Colon (tissue), 2 donors: Measurements from ENCODE around the gene SQSTM1.

Source experiments
- FAIRE-seq: peaks from 2 replicates; lab custom pipeline; 2012; peaks lifted over from hg19 to GRCh38; lab: Jason Lieb, UNC
- donor health status: control.
- donor health status: control.

Gene SQSTM1

GRCh38 chr5:179806250-179807048 is 14.3 kb upstream of the SQSTM1 start, which contains the start of gene MGAT4B:
Gene MGAT4B, minus strand, starts transcription at chr5:179806866. Its CDS starts 283 bp downstream, at chr5:179806583.
- no peak for FAIRE-seq

DNA sequence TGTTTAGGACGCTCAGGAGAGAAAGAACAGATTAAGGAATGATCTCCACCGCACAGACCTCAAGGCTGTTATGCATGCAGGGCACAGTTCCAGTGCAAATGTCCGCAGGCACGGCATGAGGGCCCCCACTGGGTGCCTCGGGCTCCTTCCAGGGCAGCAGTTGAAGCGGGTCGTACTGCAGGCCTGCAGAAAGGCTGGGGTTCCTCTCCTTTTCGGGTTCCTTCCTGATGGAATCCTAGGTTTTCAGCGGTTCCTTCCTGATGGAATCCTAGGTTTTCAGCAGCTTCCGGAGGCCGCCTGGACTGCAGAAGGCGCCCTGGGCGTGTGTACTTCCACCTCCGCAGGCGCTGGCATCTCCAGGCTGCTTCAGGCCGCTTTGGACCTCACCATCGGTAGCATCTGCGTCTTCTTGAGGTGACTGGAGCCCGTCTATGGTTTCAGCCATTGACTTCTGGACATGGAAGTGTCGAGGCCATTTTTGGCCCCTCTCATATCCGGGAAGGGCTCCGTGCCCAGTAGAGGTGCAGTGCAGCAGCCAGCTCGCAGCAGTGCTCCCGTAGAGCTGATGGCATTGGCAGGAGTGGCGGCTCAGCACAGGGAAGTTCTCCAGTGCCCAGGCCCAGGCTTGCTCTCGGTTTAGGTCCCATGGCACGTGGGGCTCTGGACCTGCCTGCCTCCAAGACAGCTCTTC is 8.4 kb upstream of the SQSTM1 start:
- FAIRE-seq: no peak

DNA sequence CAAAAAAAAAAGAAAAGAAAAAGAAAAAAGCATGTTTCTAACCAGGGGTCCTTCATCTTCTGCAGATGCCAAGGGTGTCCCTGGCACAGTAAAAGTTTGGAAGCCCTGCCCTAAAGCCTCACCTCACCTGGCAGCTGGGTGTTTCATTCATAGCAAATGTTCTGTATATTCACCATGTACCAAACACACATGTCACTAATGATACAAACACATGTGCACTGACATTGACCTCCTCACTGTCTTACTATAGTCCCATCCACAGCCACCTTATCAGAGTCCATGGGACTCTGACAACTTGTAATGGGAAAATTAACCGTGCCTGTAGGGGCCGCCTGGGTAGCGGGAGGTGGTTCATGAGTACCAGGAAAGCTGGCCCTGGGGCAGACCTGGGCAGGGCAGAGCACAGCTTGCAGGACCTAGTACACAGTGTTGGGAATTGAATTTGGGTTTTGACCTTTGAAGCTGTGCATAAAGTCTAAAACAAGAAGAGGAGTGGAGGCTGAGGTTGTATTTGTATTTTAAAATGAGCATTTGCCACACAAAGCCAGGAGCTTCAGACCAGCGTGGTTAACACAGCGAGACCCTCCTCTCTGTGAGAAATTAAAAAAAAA is 7.6 kb upstream of the SQSTM1 start:
- no peak for FAIRE-seq

DNA sequence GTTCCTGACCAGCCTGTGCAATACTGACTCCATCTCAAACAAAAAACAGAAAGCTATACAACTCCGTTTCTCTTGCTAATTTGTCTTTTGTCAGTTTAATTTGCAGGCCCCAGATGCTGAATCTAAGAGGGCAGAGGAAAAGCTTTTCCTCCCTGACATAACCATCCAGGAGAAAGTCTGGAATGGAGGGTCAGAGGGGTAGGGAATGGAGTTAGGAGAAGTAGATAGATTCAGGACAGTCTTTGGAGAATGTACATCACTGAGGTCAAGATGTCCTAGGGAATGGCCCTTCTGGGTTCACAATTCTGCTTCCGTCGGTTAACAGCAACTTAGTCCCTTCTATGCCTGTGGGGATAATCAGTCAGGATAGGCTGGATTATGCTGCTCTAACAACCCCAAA is 6.6 kb upstream of the SQSTM1 start:
- no peak for FAIRE-seq

DNA sequence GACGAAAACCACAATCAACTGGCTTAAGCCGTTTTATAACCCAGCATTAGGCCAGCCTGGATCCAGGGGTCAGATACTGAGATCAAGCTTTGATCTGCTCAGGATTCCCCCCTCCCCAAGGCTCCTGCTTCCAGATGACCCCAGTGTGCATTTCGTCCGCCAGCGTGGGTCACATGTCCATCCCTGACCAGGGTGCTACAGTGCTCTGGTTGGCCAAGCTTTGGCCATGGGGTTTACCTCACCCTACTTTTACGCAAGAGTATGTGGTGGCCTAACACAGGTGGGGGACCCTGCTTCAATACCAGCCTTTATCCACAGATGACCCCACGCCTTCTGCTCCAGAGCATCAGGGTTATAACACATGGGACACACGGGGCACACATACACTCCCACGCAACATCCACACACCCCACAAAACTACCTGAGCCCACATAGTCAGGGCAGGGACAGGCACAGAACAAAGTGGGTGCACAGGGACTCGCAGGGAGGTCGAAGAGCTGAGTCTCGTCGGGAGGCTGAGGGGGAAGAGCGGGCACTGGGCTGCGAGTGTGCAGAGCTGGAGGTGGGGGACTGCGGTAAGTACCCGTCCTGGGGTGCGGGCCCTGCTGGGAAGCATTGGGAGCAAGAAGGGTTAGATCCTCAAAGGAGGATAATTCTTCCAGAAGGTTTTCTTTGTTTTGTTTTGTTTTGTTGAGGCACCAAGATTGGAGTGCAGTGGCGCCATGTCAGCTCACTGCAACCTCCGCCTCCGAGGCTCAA is 5.0 kb upstream of the SQSTM1 start:
- no peak for FAIRE-seq

DNA sequence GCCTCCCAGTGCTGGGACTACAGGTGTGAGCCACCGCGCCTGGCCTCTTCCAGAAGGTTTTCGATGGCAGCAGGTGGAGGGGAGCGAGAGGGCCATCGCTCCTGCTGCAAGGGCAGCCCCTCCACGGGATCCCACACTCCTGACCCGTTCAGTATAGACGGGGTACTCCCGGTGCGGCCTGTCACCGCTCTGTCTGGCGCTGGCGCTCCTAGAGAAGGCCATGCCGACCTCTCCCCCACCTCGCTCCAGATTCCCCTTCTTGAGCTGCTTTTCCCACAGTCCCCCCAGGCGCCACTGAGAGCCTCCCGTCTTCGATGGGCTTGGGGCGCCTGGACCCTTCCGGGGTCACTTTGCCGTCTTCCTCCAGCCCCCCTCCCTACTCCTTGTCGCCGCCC is 4.3 kb upstream of the SQSTM1 start:
- FAIRE-seq: no peak

GRCh38 chr5:179816796-179817469 is 3.8 kb upstream of the SQSTM1 start:
- no peak for FAIRE-seq

DNA sequence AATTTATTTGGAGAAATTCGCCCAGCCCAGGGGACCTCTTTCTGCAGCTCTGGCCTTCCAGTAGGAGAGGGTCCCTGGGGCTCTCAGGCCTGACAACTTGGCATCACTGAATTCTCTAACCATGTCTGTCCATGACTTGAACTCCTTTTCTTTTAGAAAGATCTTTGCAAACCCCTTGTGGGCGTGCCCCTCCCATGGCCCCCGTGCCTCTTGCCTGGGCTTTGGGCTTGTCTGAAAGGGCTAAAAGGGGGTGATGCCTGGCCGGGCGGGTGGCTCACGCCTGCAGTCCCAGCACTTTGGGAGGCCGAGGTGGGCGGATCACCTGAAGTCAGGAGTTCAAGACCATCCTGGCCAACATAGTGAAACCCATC is 3.2 kb upstream of the SQSTM1 start:
- no peak for FAIRE-seq

GRCh38 chr5:179817890-179818745 is 2.6 kb upstream of the SQSTM1 start:
- FAIRE-seq: no peak

DNA sequence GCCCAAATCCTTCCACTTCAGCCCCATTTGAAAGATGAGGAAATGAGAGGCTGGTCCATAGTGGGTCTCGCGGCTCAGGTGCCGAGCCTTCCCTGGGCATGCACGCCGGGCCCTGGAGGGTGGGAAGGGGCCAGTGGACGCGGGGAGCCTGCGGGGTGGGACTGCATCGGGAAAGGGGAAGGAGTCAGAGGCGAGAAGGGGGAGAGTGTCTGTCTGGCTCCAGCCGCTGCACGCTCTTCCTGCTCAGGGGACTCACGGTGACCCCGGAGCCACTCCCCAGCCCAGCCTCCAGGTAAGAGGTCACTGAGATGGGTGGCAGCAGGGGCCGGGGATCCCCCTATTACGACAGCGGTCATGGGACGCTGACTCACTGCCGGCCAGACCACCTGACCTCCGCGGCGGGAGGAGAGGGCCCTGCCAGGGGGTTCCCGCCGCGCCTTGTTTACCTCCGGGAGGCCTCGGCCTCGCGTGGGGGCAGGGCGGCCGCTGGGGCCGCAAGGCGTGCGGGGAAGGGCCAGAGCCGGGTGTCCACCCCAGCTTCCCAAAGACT is 1.9 kb upstream of the SQSTM1 start:
- FAIRE-seq: no peak

DNA sequence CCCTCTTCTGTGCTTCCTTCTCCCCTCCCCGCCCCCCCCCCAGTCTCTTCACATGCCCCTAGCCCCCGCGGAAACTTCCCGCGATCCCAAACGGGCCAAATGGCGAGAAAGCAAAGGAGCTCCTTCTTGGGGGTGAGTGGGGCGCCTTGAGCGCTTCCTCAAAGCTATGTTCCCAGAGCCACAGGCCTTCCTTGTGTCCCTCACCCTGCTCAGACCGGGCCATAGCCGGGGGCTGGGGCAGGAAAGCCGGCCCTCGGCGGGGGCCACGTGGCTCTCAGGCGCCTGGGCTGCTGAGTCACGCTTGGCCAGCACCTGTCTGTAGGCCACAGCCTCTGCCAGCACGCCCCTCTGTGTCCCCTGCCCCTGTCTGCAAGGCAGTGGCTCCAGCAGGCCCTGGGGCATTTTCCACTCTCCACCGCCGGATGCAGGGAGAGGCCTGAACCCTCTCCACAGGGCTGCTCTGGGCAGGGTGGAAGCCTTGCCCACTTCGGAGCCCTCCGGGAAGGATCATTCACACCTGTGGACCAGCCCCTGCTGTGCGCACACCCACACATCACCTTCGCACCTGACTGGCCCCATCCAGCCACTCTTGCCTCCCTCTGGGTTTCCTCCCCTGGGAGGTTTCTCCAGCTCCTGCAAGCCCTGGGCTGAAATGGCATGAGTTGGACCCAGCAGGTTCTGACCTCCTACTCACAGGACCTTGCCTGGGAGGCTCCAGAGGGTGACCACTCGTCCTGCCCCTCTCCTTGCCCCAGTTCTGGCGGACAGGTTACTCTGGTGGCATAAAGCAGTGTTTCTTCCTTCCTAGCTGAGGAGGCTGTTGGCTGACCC is 1.2 kb upstream of the SQSTM1 start:
- no peak for FAIRE-seq

DNA sequence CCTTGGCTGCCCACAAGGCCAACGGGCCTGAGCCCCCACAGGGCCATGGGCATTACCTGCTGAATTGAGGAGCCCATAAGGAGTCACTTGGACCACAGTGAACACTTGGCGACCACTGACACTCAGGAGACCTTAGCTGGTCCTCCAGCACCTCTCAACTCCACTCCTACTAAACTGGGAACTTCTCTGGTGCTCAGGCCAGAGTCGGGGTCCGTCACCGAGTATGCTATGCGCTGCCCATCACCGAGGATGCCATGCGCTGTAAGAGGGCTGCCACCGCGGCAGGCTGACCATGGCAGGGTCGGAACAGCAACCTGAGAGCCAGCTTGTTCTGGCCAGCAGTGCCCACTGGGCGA is 600 bp upstream of the SQSTM1 start:
- no peak for FAIRE-seq

DNA sequence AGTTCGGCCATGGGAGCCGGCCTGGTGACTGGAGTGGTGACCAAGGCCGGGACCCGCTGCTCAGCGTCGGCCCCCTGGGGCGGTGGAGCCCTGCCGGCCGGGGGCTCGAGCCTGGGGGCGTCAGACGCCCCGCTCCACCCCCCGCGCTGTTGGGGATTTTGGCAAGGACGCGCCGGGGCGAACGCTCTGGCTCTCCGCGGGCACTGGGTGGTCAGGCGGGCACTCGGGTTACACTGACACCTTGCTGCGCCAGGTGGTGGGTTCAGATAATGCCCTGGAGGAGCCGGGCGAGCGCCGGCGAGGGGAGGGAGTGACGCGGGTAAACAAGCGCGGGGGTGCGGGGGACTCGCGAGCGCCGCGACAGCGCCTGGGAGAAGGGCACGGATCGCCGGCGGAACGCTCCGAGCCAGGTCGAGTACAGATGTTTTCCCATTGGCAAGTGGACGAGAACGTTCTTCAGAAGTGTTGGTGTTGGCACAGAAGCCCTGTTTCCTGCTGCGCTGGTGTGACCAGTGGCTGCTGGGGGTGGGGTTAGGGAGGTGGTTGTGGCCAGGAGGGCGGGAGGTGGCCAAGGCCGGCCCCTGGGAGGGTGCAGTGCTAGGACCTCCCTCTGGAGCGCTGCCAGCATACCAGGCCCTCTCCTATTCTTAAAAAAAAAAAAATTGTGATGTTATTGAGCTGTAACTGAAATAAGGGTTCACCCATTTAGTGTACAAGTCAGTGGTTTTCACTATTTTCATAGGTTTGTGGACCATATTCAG is 773 bp downstream of the SQSTM1 start:
- no peak for FAIRE-seq

- no peak for FAIRE-seq
Measured at GRCh38 chr5:179822059-179822432, 1.3 kb downstream of the SQSTM1 start.

GRCh38 chr5:179822444-179822990 is 1.8 kb downstream of the SQSTM1 start:
- FAIRE-seq: no peak

DNA sequence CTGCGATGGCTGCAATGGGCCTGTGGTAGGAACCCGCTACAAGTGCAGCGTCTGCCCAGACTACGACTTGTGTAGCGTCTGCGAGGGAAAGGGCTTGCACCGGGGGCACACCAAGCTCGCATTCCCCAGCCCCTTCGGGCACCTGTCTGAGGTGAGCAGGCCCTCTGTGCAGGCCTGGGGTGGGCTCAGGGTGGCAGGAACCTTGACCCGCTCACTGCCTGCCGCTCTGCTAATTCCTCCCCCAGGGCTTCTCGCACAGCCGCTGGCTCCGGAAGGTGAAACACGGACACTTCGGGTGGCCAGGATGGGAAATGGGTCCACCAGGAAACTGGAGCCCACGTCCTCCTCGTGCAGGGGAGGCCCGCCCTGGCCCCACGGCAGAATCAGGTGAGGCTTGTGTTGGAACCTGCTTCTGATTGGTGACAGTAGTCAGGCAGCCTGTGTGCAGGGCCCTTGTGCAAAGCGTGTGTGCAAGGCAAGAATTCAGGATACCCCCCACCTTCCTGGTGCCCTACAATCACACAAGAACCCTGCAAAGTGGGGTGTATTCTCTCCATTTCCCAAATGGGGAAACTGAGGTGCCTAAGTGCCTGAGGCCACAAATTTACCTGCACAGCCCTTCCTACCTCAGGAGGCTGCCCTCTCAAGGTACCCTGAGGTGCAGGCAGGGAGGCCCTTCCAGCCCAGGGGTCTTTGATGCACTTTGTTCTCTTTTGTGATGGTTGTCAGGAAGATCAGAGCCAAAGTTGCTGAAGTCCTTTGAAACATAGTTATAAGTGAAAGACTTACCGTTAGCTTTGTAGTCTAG is 3.4 kb downstream of the SQSTM1 start:
- no peak for FAIRE-seq

GRCh38 chr5:179824745-179825112 is 4.0 kb downstream of the SQSTM1 start:
- no peak for FAIRE-seq

DNA sequence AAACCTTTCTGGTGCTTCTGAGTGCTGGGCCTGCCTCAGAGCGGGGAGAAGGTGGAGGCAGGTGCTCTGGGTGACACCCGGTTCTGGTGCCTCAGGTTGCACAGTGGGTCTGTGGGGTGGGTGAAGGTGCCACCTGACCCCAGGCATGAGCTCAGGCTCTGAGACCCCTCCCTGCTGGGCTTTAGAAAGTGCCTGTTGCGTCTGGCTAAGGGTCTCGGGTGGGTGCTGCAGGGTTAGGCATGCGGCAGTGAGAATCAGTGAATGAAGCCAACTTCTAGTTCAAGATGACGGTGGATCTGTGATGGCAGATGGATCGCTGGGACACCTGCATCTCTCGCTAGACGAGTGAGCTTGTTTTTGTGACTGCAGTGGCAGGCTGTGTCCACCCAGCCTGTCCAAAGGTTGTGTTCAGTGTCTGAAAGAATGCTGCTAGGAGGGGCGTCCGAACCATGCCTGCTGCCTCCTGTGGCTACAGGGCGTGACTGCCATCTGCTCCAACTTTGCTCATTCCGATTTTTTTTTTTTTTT is 5.0 kb downstream of the SQSTM1 start:
- FAIRE-seq: no peak
